ENCODE measurements around the gene SAP30L.

The SAP30L gene

DNA sequence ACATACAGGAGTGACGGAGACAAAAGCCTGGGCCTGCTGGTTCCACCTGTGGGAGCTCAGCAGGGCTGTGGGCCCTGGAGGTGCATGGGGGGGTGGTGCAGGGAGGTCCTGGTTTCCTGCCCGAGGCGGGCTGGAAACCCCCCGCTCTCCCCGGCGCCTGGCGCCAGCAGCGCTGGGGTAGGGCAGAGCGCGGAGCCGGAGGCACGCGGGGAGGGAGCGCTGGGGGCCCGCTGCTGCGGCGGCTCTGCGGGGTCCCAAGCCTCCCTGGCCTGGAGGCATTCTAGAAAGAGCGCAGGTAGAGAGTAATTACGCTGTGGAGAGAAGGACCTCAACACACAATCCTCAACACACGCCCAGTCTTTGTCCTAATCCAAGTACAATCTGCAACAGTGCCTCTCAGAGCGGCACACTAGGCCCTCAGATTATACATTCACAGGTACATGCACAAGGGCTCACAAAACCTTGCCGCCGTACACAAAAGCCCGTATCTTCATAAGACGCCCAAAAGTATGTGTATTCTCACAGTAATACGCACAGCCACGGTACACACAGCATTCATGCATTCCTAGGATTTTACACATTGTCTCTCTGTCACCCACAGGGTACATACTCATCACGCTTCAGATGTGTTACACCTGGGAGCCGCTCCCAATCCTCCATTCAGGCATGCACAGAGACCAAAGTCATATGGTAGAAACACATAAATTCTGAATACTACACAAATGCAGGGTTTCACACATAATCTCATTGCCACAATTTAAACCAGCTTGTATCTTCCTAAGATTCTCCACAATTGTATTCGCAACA is 34.4 kb downstream of the SAP30L start:
- no peak for DNase-seq

DNA sequence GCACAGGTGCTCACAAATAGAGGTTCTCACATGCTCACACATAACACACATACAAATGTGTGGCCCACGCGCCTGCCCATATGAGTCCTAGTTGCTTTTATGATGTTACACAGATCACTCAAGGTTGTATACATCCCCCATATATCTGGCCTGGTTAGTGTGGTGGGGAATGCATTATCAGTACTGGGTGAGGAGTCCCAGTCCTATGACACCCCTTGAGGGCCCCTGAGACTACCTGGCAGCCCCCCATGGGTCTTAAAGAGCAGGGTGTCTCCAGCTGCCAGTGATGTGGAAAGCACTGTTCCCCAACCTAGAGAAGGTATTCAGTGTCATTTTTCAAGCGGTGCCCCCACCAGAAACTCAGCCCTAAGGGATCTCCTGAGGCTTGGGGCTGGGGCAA is 35.0 kb downstream of the SAP30L start:
- no peak for DNase-seq

DNA sequence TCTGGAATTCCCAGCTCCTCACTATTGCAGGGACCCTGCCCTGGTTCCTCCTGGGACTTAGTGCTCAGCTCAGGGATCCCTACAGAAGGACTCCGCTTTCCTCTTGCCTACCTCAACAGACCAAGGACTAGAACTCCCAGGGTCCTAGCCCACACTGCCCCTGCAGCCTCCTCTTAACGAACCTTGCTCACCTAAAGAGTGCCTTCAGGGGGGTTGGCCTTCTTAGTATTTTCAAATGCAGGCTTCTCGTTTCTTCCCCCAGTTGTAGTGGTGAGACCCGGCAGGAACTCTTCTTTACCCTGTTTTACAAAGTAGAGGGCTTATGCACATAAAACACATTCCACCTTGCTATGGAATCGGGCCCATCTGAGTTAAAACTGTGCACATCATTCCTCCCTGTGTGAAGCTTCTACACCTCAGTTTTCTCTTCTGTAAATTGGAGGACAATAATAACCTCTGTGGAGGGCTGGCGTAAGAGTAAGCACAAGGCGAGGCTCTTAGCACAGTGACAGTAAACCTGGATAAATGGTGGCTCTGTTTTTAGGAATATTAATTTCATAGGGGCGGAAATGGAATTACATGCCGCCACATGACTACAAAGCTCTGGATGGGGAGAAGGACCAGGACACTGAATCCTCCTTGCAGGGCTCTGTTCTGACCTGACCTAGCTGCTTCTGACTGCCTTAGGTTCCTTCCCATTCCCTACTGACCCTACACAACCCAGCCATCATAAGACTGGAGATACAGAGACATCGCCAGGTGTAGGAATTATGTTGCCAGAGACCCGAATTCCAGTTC is 36.0 kb downstream of the SAP30L start:
- DNase-seq = no peak

DNA sequence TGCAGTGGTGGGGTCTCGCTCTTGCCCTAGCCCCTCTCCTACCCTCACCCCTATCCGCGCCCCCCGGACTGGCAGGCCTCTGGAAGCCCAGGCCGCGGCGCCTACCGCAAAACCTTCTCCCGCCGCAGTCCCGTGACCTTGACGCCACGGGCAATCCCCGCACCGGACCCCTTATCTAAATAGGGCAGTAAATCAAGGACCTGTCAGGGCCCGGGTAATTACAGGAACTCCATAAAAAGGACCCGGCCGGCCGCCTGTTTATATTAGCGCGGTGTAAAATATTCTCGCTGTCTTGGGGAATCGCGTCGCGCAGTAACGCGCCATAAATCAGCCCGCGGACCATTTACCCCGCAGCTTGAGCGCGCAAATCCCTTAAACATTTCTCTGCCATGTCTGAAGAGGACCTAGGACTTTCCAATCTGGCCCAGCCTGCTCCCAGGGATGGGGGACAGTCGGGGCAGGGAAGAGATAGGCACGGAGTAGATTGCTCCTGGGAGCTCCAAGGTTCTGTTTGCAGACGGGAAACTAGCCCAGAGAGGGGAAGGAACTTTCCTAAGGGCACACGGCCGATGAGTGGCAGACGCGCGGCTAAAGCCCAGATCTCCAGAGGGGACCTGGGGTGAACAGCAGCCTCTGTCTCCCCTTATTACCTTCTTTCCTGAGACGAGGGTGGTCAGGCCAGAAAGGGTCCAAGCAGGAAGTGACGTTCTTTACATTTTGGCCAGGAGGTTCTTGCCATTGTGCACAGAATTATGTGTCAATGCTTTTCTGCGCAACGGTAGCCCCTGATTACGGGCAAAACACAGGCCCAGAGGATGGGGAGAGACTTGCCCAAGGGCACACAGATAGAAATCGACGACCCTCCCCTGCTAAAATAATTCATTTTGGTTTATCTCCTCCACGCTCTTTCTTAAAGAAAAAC is 37.0 kb downstream of the SAP30L start:
- DNase-seq = no peak

DNA sequence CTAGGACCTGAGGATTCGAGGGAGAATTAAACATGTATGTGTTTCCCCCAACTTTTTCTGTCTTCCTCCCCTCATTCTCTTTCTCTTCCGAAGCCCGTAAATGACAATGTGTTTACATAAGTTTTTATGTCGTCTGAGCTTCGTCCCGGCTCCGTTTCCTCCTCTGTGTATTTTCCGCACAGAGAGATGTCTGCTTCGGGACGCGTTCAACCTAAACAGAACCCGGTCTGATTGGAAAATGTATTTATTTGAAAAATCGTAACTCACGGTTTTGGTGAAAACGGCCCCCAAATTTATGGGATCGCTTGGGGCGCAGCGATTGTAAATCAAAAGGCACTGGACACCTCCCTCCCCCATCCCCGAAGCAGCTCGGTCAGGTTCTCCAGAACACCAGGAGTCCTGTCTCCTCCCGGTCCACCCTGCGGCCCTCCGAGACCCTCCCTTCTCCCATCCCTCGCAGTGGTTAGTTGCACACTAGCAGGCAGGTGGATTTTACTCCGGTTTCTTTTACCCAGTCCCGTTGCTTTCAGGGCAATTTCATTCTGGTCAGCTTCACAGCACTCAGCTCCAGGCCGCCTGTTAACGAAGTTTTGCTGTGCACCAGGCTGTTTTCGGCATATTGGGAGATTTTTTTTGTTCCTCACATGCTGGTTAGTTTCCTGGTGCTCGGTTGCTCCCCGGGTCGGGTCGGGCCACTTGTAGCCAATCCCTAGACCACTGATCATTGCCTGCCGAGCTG is 38.0 kb downstream of the SAP30L start:
- no peak for DNase-seq

DNA sequence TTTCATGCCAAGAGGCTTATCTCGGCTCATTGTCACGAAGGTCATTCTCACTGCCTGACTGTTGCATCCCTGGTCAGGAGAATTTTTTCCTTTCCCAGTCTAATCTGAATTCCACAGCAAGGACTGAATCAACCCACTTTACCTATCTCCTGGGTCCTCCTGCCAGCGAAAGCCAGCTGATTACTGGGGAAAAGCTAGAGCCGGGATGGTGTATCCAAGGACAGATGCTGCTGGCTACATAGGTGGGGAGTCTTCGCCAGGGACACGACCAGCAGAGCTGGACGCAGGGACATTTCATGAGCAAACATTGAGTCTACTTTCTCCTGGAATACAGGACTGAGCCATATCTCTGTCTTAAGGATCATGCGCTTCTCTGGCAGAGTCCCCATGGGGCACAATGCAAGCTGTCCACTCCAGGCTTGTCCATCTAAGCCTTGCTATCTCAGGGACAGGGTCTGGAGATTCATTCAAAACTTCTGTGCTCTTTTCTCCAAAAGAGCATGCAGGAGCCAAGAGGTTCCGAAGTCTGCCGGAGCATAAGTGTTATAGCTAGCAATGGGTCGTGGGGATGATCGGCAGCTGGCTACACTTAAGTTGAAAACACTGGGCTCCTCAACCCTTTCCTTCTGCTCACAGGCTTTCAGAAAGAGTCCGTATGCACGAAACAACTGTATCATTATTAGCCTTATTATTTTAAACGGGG is 38.7 kb downstream of the SAP30L start:
- DNase-seq = no peak

DNA sequence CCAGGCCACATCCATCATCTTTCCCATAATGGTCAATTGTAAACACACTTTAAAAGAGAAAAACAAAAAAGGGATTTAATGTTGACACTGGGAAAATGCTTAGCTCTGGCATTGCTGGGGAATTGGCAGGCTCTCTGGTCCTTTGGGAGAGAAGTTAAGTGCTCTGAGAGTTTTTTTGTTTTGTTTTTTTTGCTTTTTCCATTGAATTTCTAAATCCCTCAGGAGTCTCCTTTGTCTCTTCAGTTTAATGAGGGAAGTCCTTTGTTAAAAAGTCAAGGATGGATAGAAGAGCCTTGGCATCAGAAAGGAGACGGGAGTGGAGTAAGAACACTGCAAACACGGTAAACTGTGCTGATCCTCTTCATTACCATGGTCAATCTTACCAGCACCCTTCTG is 39.3 kb downstream of the SAP30L start:
- no peak for DNase-seq

DNA sequence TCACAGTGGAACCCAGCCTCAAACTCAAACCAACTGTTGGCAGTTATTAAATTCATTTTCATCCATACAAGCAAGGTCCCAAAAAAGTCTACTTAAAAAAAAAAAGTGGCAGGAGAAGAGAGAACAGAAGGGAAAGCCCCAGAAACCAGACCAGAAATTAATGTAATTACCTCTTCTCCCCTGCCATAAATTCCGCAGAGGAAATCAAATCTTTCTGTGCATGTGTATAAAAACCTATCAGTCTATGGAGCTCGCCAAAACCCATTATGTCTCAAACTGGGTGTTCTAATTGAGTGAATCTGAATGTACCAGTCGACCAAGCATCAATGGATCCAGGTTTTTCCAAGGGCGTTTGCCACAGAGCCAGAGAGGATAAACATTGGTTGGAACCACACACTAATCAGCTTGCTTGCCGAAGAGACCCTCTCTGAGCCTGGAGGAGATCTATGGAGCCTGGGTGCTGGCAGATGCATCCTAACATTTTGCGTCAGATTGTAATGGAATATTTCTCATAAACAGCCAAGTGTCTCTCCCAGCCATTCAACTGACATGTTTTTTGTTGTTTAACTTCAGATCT is 40.1 kb downstream of the SAP30L start:
- no peak for DNase-seq

DNA sequence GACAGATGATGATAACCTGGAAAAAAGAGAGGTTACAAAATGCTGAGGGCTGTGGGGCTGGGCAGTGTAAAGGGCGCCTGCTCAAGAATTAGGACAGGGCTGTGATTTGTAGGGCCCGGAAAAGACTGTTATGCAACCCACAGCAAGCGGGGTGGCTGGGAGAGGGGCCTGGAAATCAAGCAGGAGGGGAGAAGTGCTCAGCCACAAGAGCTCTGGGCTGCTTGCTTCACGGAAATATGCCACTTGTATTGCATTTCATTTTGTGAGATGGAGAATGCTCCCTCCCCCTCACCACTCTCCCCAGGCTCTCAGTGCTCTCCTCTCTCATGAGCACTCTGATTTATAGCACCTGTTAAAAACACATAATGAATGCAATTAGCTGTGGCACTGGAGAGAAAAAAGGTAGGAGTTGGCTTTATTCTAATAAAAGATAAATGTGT is 40.6 kb downstream of the SAP30L start:
- no peak for DNase-seq

DNA sequence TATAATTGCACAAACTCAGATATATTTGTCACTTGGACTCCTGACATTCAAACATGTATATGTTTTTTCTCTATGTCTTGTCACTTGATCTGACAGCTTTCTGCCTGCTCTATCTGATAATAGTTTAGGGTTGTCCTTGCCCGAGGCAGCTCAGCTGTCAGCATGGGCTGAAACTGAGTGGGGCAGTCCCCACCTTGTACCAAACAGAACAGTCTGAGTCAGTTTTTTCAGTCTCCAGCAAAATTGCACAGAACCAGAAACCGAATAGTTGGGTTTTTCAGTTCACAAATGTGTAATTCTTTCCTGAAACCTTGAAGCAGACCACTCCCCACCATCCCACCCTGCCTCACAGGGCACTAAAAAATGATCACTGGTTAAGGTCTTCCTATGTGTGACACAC is 41.7 kb downstream of the SAP30L start:
- DNase-seq = no peak

DNA sequence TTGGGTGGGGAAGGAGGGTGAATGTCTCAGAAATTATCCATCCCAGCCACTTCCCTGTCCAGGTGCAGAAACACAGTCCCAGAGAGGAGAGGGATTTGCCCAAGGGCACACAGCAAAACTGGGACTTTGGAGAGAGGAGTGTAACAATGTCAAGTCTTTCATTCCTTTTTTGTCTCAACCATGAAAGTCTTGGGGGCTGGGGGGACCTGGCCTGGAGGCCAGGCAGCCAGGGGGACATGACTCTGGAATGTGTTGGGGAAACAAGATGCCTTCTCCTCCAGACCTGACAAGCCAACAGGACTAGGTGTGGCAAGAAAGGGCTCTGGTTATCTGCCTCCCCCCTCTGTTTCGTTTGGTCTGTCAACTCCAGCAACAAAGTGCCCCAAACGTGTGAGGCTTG is 46.1 kb downstream of the SAP30L start:
- DNase-seq = no peak

DNA sequence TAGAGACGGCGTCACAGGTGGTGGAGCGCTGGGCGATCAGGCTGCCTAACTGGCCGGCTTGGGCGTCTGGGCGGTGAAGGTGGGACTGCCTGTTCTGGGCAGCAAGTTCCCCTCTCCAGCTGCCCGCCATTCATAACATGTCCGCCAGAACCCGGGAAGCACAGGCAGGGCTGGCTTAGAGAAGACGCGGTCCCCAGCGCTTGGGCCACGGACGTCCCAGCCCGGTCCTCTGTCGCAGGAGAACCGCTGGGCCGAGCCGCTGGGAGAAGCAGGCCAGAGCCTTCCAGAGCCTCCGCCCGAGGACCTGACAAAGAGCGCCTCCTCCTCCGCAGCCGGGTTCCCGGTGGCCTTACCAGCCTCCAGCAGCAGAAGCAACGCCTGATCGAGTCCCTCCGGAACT is 47.5 kb downstream of the SAP30L start:
- no peak for DNase-seq

DNA sequence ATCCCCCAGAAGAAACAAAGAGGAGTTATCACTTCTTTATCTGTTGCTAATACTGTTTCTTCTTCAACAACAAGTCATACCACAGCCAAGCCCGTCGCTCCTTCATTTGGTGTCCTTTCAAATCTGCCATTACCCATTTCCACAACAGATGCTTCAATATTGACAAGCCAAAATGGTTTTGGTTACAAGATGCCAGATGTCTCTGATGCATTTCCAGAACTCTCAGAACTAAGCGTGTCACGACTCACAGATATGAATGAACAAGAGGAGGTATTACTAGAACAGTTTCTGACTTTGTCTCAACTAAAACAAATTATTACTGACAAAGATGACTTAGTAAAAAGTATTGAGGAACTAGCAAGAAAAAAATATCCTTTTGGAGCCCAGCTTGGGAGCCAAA is 48.2 kb downstream of the SAP30L start:
- DNase-seq = no peak

DNA sequence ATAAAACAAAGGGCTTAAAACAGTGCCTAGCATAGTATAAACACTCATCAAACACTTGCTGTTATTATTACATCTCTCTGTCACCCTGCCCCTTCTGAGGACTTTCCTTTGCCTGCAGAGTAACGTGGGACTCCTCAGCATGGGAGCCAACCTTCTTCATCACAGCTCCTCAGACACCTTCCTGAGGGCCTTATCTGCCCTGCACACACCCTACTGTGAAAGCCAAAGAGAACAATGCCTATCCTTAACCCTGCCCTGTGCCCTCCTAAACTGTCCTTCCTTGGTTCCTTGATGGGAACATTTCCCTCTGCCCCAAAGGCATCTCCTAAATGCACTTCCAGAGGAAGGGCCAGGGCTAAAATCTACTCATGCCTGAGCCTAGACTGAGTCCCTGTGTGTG is 52.8 kb downstream of the SAP30L start:
- DNase-seq = no peak

DNA sequence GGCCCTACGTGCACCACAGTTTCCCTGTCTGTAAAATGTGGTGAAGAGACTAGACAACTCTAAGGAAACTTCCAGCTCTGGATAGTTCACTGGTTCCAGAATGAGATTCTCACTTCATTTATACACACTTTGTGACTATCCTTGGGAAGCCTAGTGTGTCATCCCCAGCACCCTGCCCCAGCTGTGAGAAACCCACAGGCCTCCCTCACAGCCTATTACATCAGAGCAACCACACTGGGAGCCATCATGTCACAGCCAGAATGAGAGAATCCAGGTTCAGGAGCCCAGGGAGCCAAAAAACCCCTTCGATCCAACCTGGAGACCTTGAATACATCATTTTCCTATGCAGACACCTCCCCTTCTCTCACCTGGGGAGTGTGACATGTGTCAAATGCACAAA is 53.2 kb downstream of the SAP30L start:
- DNase-seq = no peak

DNA sequence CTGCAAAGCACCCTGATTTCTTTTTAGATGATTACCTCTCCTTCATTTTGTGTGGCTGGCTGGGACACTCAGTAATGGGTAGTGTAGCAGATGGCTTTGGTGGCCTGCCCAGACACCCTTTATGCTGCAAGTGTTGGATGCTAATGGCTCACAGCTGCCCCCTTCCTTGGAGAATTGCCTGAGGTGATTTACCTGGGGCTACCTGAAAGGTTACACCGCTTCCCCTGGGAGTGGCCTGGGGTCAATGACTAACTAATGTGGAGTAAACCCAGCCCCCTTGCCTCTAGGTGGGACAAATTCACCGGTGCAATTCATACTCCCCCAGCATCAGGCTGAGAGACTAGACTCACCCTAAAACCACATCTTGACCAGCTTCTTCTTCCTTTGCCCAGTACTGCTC is 55.8 kb downstream of the SAP30L start:
- no peak for DNase-seq

DNA sequence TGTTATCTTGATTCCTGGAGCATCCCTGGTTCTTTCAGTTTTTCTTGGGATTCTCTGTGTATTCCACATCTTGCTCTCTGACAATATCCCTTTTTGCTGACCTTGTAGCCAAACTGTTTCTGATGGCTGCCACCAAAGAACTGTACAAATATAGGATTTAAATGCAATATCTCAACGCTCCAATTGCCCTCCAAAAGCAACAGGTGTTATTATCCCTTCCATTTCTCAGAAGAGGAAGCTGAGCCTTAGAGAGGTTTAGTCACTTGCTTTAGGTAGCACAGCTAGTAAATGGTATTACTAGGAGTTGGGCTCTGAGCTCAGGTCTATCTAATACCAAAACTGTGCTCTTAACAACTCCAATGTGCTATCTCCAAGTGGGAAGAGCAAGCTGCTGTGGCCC is 56.4 kb downstream of the SAP30L start:
- DNase-seq = no peak

DNA sequence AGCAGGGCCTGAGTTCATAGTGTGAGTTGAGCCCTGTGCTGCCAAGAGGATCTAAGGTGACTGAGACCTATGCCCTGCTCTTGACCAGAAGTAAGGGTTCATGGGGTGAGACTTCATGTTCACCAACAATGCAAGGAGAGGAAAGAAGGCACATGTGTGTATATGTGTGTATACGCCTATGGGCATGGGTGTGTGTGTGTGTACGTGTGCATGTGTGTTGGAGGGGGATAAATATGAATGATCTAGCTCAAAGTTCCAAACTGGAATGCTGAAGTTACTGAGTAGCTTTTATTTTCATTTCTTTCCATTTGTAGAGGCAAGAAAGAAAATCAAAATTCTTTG is 57.9 kb downstream of the SAP30L start:
- DNase-seq = no peak

DNA sequence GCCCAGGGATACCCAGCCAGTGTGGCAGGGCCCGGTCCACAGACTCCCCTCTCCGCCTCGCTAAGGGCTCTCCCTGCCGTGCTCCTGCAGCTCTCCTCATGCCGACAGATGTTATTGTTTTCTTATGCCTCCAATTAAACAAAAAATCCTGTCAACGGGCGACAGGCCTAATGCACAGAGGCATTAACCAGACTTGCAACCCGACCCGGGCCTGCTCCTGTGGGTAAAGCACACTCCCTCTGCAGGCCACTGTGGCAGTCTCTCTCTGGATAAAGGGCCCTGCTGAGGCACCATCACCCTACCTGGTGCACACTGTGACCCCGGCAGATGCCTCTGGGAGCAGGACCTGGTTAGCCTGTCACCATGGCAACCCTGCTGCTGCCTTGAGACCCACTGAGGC is 59.8 kb downstream of the SAP30L start:
- DNase-seq = no peak

DNA sequence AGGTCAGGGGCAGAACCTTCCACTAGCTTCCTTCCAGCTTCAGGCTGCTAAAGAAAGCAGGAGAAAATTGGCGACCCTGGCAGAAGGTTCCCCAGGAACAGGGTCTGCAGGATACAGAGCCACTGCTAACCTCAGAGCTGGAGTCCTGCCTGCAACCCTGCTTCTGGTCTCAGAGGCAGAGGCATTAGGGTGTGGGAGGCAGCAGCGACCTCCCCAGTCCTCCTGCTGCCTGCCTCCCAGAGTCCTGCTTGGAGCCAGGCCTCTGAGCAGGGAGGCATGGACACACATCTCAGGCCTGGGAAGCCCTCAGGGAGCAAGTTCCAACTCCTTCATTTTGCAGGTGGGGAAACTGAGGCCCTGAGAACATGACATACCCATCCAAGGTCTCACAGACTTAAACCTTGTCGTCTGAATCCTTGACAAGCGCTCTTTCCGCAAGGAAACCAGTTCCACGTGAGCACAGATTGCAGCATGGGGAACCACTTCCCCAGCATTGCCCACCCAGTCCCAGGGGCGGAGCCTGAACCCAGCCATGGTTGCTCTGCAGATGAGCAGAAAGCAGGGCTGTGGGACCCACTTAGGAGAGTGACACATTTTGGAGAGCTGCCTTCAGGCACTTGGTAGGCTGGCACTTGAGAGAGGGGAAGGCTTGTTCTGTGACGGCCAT is 60.4 kb downstream of the SAP30L start:
- DNase-seq = no peak
